ENCODE results near the gene ATF7.
"Not testable (repeated sequence)": the region's sequence is repeated elsewhere in the genome, so short reads cannot be mapped to it uniquely, and the experiment has no call there.

ATF7 gene

GRCh38 chr12:53499266-53500141 is 126.7 kb downstream of the ATF7 start, which contains the start of gene MAP3K12:
Gene MAP3K12 (minus strand): TSS chr12:53499458. CDS start chr12:53487391, 12,067 bp downstream.
- peak; percentile 43 for DNase-seq

GRCh38 chr12:53498235-53498630 is 127.9 kb downstream of the ATF7 start:
- no peak for DNase-seq

- no peak for DNase-seq
Observed at GRCh38 chr12:53497461-53497860, 128.7 kb downstream of the ATF7 start.

- no peak for DNase-seq
Observed at GRCh38 chr12:53496752-53497032, 129.5 kb downstream of the ATF7 start.

- DNase-seq = no peak
Observed at GRCh38 chr12:53495903-53496751, 130.1 kb downstream of the ATF7 start.

GRCh38 chr12:53493610-53494391 is 132.4 kb downstream of the ATF7 start:
- no peak for DNase-seq

GRCh38 chr12:53492830-53493609 is 133.2 kb downstream of the ATF7 start:
- DNase-seq = peak; percentile 94

- no peak for DNase-seq
Observed at GRCh38 chr12:53492188-53492587, 134.0 kb downstream of the ATF7 start.

GRCh38 chr12:53489242-53489864 is 136.8 kb downstream of the ATF7 start:
- DNase-seq = no peak

GRCh38 chr12:53486736-53487487 is 139.3 kb downstream of the ATF7 start:
- DNase-seq = no peak

- no peak for DNase-seq
Observed at GRCh38 chr12:53485955-53486735, 140.0 kb downstream of the ATF7 start.

- DNase-seq = no peak
Observed at GRCh38 chr12:53484686-53485575, 141.3 kb downstream of the ATF7 start.

- DNase-seq = no peak
Observed at GRCh38 chr12:53483979-53484377, 142.2 kb downstream of the ATF7 start.

GRCh38 chr12:53483225-53483978 is 142.8 kb downstream of the ATF7 start:
- DNase-seq = no peak

- no peak for DNase-seq
Observed at GRCh38 chr12:53482626-53483168, 143.5 kb downstream of the ATF7 start.

GRCh38 chr12:53481939-53482586 is 144.1 kb downstream of the ATF7 start:
- DNase-seq = no peak

GRCh38 chr12:53481458-53481857 is 144.7 kb downstream of the ATF7 start:
- not testable (repeated sequence) for DNase-seq
